GM18505 (cell line): ENCODE data around the gene LDHAL6A.
"Not testable (repeated sequence)": the region's sequence is repeated elsewhere in the genome, so short reads cannot be mapped to it uniquely, and the experiment has no call there.

ENCODE experiments used
- ATAC-seq: cut with Tn5 transposase; IDR thresholded peaks from one replicate; pipeline ENCODE4 v1.9.1; 2021; ENCODE audit not compliant: unreplicated experiment
- POLR2A ChIP-seq: IDR thresholded peaks from 4 replicates; pipeline ENCODE4 v1.6.1; 2011; ENCODE audit warnings: borderline replicate concordance; ENCODE audit not compliant: insufficient read depth, insufficient read length; ENCODE audit errors: extremely low read depth

LDHAL6A gene

GRCh38 chr11:18455686-18456372 is at the start of gene LDHAL6A:
TSS of gene LDHAL6A (plus strand) at chr11:18455856. CDS start at chr11:18456681, 825 bp downstream.
- no peak for TF ChIP-seq POLR2A
- no peak for ATAC-seq

- not testable (repeated sequence) for ATAC-seq
Measured at GRCh38 chr11:18407400-18407799, 48.3 kb upstream of the LDHAL6A start.

GRCh38 chr11:18408558-18409291 is 46.9 kb upstream of the LDHAL6A start:
- no peak for ATAC-seq

GRCh38 chr11:18416459-18416858 is 39.2 kb upstream of the LDHAL6A start:
- no peak for TF ChIP-seq POLR2A
- no peak for ATAC-seq

More at GRCh38 chr11:18408558-18409291, 46.9 kb upstream of the LDHAL6A start:
- peak; percentile 9 for TF ChIP-seq POLR2A

GRCh38 chr11:18419040-18419439 is 36.6 kb upstream of the LDHAL6A start:
- ATAC-seq = no peak

GRCh38 chr11:18420067-18420466 is 35.6 kb upstream of the LDHAL6A start:
- ATAC-seq = no peak

More at GRCh38 chr11:18419040-18419439, 36.6 kb upstream of the LDHAL6A start:
- TF ChIP-seq POLR2A = no peak

DNA sequence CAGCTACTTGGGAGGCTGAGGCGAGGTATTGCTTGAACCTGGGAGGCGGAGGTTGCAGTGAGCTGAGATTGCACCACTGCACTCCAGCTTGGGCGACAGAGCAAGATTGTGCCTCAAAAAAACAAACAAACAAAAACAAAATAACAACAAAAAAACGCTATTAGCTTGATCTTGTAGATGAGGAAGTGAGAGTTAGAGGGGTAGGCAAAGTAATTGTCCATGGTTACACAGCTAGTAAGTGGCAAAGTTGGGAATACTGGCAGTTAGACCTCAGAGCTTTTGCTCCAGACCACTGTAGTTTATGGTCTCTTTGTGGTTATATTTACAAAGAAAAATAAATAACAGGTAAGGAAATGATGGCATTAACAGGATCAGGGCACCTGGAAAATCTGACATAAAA is 28.4 kb upstream of the LDHAL6A start:
- ATAC-seq = no peak
- no peak for TF ChIP-seq POLR2A

More at GRCh38 chr11:18420067-18420466, 35.6 kb upstream of the LDHAL6A start:
- no peak for TF ChIP-seq POLR2A

DNA sequence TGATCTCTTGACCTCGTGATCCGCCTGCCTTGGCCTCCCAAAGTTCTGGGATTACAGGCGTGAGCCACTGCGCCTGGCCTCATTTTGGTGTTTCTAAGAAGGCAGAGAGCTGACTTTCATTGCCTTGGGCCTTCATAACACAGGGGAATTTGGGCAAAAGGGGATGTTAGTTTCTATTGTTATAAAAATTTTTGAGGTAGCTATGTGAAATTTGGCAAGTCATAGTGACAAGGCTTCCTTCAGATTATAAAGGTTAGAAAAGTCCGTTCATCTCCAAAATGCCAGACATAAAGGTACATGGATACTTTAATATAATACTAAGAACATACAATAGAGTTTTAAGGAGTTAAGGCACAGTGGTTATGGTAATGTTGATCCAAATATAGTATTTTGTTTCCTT is 26.3 kb upstream of the LDHAL6A start:
- ATAC-seq = no peak
- no peak for TF ChIP-seq POLR2A

DNA sequence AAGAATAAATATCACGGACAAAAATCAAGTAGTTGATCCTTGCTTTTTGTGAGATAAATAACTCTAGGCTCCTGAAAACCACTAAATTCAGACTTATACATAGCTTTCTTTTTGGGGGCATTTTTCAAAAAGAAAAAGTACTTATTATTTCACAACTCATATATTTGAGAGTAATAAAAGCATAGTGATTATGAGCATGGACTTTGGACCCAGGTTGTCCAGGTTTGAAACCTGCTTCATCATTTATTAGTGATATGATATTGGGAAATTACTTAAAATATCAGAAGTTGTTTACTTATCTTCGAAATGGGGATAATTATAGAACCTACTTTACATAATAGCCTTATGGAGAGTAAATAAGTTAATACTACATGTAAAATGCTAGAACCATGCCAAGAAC is 17.0 kb upstream of the LDHAL6A start:
- no peak for TF ChIP-seq POLR2A
- ATAC-seq = no peak

DNA sequence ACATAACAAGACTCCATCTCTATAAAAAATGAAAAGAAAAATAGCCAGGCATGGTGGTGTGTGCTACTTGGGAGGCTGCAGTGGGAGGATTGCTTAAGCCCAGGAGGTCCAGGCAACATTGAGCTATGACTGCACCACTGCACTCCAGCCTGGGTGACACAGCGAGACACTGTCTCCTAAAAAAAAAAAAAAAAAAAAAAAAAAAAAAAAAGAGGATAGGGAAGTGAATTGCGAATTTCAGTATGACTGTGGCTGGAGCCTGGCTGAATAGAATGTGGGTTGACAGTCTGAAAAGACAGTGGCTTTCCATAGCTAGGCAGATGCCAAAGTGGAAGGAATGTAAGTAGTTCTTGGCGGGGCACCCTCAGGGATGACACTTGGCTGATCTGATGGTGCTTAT is 6.4 kb upstream of the LDHAL6A start:
- ATAC-seq = no peak

GRCh38 chr11:18452927-18453326 is 2.7 kb upstream of the LDHAL6A start:
- no peak for ATAC-seq
- no peak for TF ChIP-seq POLR2A

More for the DNA sequence above, 6.4 kb upstream of the LDHAL6A start:
- TF ChIP-seq POLR2A = no peak

DNA sequence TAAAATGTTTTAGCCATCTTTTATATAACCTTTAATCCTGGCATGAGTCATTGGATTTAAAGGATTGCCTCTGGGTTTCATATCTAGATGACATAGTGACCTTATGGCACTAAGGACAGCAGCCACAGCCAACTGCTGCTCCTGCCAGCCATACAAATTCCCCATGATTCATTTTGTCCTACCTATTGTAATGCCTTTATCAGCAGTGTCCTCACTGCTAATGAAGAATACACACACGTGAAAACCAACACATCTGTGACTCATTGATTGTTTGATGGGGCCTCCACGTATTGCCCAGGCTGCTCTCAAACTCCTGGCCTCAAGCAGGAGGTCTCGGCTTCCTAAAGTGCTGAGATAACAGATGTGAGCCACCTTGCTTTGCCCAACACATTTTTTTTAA is 1.8 kb downstream of the LDHAL6A start:
- no peak for ATAC-seq
- TF ChIP-seq POLR2A = no peak

DNA sequence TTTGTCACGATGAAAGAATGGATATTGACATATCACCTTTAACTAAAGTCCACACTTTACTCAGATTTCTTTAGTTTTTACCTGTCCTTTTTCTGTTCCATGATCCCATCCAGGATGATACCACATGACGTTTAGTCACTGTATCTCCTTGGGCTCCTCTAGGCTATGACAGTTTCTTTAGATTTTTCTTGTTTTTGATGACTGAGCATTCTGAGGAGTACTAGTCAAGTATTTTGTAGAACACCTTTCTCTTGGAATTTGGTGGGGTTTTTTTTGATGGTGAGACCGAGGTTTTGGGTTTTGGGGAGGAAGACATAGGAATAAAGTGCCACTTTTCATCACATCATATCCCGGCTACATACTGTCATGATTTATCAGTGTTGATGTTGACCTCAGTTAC is 4.0 kb downstream of the LDHAL6A start:
- TF ChIP-seq POLR2A = no peak
- no peak for ATAC-seq

GRCh38 chr11:18461909-18462308 is 6.3 kb downstream of the LDHAL6A start:
- no peak for ATAC-seq
- TF ChIP-seq POLR2A = no peak

GRCh38 chr11:18463439-18463838 is 7.8 kb downstream of the LDHAL6A start:
- ATAC-seq = no peak
- TF ChIP-seq POLR2A = no peak

DNA sequence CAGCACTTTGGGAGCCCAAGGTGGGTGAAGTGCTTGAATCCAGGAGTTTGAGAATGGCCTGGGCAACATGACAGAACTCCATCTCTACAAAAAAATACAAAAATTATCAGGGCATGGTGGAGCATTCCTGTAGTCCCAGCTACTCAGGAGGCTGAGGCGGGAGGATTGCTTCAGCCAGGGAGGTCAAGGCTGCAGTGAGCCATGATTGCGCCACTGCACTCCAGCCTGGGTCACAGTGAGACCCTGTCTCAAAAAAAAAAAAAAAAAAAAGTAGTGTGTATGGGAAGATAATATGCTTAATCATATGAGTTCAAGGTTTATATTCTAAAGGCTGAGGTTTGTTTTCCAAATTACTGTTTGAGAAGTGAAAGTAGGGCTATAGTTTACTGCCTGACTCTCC is 10.7 kb downstream of the LDHAL6A start:
- TF ChIP-seq POLR2A = no peak
- no peak for ATAC-seq
